ENCODE data around the gene KIF21B.

DNA sequence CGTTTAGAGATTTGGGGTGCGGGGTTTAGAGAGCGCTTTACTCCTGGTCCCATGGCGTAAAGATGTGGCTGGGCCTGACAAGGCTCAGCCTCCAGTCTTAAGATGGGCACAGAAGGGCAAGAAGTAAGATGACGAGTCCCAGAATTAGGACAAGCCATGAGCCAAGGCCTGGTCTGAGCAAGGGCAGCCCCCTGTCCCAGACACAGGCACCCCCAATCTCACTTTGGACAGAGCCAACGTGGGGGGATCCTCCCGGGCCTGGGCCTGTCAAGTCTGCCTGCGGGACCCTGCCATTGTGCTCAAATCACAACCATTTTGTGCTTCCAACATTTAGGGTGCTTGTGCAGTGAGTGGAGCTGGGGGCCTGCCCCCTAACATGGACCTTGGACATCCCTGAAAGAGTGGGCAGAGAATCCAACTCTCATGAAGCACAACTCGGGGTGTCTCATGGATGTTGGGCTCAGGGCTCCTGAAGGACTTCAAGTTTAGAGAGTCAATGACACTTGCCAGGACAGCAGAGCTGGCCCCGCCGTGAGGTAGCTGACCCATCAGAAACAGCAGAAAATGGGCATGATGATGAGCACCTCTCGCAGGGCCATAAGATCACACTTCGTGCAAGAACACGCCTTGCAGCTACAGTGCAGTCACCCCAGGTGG lies 52.6 kb downstream of the KIF21B start:
- TF ChIP-seq CTCF (IDR thresholded peaks at IDR 0.05): no peak
- TF ChIP-seq POLR2A (IDR thresholded peaks at IDR 0.05): no peak

Data from thyroid gland (tissue), 4 donors.